Measurements from ENCODE around the gene TBCD.

DNA sequence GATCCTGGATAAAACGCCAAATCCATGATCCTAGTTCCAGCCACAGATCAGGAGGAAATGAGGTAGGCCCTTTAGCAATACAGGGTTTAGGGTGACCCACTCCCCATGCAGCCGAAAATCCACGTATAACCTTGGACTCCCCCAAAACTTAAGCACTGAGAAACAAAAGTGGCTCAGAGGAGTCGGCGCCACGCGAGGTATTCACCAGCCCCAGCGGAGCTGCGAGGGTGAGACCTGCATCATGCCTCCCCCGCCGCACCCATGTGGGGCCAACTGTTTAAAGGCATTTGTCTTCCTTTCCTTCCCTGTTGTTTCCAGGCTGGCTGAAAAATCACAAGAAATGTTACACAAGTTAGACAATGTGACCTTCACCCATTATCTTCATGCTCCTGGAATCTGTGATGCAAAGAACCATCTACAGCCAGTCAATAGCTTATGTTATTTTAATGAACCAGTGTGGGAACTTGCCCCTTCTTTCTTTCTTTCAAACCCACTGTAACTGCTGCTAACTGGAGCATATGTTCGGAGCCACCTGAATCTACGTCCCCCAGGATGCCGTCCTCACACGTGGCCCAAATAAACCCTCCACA is 229.4 kb downstream of the TBCD start:
- TF ChIP-seq, protein P1, sequence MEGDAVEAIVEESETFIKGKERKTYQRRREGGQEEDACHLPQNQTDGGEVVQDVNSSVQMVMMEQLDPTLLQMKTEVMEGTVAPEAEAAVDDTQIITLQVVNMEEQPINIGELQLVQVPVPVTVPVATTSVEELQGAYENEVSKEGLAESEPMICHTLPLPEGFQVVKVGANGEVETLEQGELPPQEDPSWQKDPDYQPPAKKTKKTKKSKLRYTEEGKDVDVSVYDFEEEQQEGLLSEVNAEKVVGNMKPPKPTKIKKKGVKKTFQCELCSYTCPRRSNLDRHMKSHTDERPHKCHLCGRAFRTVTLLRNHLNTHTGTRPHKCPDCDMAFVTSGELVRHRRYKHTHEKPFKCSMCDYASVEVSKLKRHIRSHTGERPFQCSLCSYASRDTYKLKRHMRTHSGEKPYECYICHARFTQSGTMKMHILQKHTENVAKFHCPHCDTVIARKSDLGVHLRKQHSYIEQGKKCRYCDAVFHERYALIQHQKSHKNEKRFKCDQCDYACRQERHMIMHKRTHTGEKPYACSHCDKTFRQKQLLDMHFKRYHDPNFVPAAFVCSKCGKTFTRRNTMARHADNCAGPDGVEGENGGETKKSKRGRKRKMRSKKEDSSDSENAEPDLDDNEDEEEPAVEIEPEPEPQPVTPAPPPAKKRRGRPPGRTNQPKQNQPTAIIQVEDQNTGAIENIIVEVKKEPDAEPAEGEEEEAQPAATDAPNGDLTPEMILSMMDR (conservative IDR thresholded peaks at IDR 0.05 in 1 of 2, IDR thresholded peaks at IDR 0.05 in 1 of 2; ENCODE audit: extremely low read depth in 1 of 2, insufficient read depth in 1 of 2, low read depth in 1 of 2, low read length in 2 of 2) = no peak
- no peak for TF ChIP-seq EZH2 (IDR thresholded peaks at IDR 0.05; ENCODE audit: borderline replicate concordance, low read length)

Data from mammary epithelial cell (primary cell).